Calu3 (cell line): ENCODE data around the gene TAPBPL. TPM values are rescaled to one million over a fixed set of nuclear protein-coding genes. Genes with fewer than 3 reads are reported as not detected.

Experiments used
- BruUV-seq: library from RNA; stranded (reverse); fragments of 400-500 nt; replicated peaks from 2 replicates; lab custom pipeline; 2021; lab: Mats Ljungman, UMichigan
- CTCF ChIA-PET: fragments of 300-600 bp; sonication (Branson Sonifier 250); formaldehyde crosslinking; loops from one replicate; lab custom pipeline; 2022; ENCODE audit warnings: antibody characterized with exemption; lab: Charles Lee
- DNase-seq: peaks from one replicate; pipeline ENCODE4 v3.0.0; 2022
- H3K27ac Mint-ChIP-seq: one replicate; pipeline ENCODE4 v1.8.0; 2022; ENCODE audit warnings: mixed read lengths; ENCODE audit not compliant: unreplicated experiment
- H3K27me3 Mint-ChIP-seq: one replicate; pipeline ENCODE4 v1.8.0; 2022; ENCODE audit warnings: mixed read lengths; ENCODE audit not compliant: unreplicated experiment
- H3K36me3 Mint-ChIP-seq: one replicate; pipeline ENCODE4 v1.8.0; 2022; ENCODE audit warnings: mild to moderate bottlenecking, moderate library complexity, mixed read lengths; ENCODE audit not compliant: insufficient read depth, unreplicated experiment
- H3K4me1 Mint-ChIP-seq: one replicate; pipeline ENCODE4 v1.8.0; 2022; ENCODE audit warnings: mild to moderate bottlenecking, low read depth, mixed read lengths; ENCODE audit not compliant: unreplicated experiment
- H3K4me3 Mint-ChIP-seq: one replicate; pipeline ENCODE4 v1.8.0; 2022; ENCODE audit warnings: mild to moderate bottlenecking, low read depth, moderate library complexity, mixed read lengths; ENCODE audit not compliant: unreplicated experiment
- H3K9me3 Mint-ChIP-seq: one replicate; pipeline ENCODE4 v1.8.0; 2022; ENCODE audit warnings: low read depth, mixed read lengths; ENCODE audit not compliant: unreplicated experiment
- intact Hi-C: fragments of 100-400 bp; cut with micrococcal nuclease; formaldehyde crosslinking; loops from one replicate; pipeline ENCODE4 v1.10.0; 2022; ENCODE audit not compliant: unreplicated experiment
- total RNA-seq: library from RNA; stranded (reverse); gene quantifications from 2 replicates; pipeline ENCODE4 v1.2.3, GENCODE V29; 2022
- TF ChIP-seq, protein P1 (sequence below): fragments of 200-600 bp; IDR thresholded peaks from one replicate; pipeline ENCODE4 v1.8.0; 2022; ENCODE audit warnings: antibody characterized with exemption; ENCODE audit not compliant: unreplicated experiment

The TAPBPL gene
- total RNA-seq, 1 experiment from 2014 or later, result 28.0 TPM

DNA sequence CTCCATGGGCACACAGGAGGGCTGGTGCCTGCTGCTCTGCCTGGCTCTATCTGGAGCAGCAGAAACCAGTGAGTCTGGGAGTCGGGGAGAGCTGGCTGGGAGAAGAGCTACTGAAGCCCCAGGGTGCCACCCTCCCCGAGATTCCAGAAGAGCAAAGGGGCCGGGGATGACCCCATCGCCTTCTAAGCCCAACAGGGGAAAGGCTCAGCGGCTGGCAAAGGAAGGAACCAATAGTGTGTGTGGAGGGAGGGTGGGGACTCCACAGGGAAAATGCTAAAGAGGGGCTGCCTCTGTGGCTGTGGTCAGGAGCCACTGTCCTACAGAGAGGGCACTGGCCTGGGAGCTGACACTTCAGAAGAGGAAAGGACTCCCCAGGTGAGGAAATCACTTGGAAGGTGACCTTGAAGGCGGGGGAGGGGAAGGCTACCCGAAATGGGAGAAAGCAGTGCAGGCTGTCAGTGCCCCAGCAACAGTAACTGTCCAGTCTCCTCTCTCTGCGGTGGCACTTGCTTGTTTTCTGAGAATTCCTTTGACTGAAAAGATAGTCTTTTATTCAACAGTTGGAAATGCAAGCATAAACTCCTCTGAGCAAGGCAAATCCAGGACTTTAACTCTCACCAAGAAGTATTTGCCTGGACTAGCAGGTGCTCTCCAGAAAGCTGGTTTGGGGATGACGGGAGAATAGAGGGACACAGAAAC, 552 bp downstream of the TAPBPL start:
- peaks cover 25% of the 10 kb centered on the region for H3K4me1 Mint-ChIP-seq
- CTCF ChIA-PET, result interaction anchor here (1.0 to 1.1 kb wide), 2 partner anchors 13 to 116 kb away, joined by 3 to 4 read pairs; no protein-coding TSS in a partner anchor
- intact Hi-C loops, result no loop called here
- TF ChIP-seq, protein P1, sequence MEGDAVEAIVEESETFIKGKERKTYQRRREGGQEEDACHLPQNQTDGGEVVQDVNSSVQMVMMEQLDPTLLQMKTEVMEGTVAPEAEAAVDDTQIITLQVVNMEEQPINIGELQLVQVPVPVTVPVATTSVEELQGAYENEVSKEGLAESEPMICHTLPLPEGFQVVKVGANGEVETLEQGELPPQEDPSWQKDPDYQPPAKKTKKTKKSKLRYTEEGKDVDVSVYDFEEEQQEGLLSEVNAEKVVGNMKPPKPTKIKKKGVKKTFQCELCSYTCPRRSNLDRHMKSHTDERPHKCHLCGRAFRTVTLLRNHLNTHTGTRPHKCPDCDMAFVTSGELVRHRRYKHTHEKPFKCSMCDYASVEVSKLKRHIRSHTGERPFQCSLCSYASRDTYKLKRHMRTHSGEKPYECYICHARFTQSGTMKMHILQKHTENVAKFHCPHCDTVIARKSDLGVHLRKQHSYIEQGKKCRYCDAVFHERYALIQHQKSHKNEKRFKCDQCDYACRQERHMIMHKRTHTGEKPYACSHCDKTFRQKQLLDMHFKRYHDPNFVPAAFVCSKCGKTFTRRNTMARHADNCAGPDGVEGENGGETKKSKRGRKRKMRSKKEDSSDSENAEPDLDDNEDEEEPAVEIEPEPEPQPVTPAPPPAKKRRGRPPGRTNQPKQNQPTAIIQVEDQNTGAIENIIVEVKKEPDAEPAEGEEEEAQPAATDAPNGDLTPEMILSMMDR, result no peak
- no TSS peak for BruUV-seq
- peak overlapping the region; percentile 86 for H3K27ac Mint-ChIP-seq
- DNase-seq, result peak; percentile 14
- H3K36me3 Mint-ChIP-seq, result peaks cover 36% of the 10 kb centered on the region
- no peaks in the 10 kb centered on the region for H3K9me3 Mint-ChIP-seq
- H3K27me3 Mint-ChIP-seq, result no peaks in the 10 kb centered on the region
- peak overlapping the region; percentile 94 for H3K4me3 Mint-ChIP-seq

DNA sequence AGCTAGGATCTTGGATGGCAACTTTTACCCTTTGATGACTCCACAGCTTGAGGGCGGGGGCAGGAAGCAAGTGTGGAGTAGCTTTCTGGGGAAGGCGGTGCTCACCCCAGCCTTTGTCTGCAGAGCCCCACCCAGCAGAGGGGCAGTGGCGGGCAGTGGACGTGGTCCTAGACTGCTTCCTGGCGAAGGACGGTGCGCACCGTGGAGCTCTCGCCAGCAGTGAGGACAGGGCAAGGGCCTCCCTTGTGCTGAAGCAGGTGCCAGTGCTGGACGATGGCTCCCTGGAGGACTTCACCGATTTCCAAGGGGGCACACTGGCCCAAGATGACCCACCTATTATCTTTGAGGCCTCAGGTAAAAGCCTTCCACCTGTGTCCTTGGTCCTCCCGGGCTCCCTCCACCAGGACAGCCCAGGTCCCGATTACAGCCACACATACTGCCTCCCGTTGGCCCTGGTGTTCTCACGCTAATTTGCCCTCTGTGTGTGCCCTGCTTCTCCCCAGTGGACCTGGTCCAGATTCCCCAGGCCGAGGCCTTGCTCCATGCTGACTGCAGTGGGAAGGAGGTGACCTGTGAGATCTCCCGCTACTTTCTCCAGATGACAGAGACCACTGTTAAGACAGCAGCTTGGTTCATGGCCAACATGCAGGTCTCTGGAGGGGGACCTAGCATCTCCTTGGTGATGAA, 1.2 kb downstream of the TAPBPL start:
- Mint-ChIP-seq H3K36me3 (peaks cover 33% of the 10 kb centered on the region), H3K27ac (peak overlapping the region; percentile 86), H3K9me3 (no peaks in the 10 kb centered on the region), H3K4me3 (peak overlapping the region; percentile 94), H3K4me1 (peaks cover 25% of the 10 kb centered on the region), H3K27me3 (no peaks in the 10 kb centered on the region)
- TF ChIP-seq, protein P1, result no peak
- no TSS peak for BruUV-seq
- no peak for DNase-seq
- CTCF ChIA-PET, result interaction anchor here (1.0 kb wide), 1 partner anchor 12 kb away, joined by 3 read pairs; no protein-coding TSS in a partner anchor
- intact Hi-C loops, result no loop called here

DNA sequence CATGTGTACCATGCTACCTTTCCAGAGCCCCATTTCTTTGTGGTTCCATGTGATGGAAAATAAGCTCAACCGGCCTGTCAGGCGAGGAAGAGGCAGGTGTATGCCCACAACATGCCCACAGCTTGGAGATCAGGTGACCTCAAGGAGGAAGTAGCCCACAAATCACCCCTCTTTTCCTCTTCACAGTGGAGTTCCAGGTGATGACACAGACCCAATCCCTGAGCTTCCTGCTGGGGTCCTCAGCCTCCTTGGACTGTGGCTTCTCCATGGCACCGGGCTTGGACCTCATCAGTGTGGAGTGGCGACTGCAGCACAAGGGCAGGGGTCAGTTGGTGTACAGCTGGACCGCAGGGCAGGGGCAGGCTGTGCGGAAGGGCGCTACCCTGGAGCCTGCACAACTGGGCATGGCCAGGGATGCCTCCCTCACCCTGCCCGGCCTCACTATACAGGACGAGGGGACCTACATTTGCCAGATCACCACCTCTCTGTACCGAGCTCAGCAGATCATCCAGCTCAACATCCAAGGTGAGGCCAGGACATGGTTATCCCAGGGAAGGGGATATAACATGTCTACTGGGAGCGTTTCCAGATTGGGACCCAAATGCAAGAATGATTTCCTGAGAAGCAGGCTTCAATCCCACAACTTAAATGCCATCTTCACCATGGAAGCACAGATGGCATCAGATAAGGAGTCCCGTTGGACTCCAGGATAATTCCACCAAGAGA, 5.5 kb downstream of the TAPBPL start:
- BruUV-seq, result no TSS peak
- CTCF ChIA-PET, result interaction anchor here (0.5 to 0.7 kb wide), 2 partner anchors 15 to 98 kb away, joined by 4 to 7 read pairs; no protein-coding TSS in a partner anchor
- intact Hi-C loops, result no loop called here

More for the DNA sequence above, 5.5 kb downstream of the TAPBPL start:
- no peak overlapping the region for H3K27ac Mint-ChIP-seq
- TF ChIP-seq, protein P1, result no peak
- peaks cover 38% of the 10 kb centered on the region for H3K36me3 Mint-ChIP-seq
- H3K4me3 Mint-ChIP-seq, result no peak overlapping the region
- H3K4me1 Mint-ChIP-seq, result peaks cover 11% of the 10 kb centered on the region
- no peaks in the 10 kb centered on the region for H3K9me3 Mint-ChIP-seq
- no peaks in the 10 kb centered on the region for H3K27me3 Mint-ChIP-seq
- DNase-seq, result no peak
